Stimulated activated CD4-positive, alpha-beta T cell treated with anti-CD3 and anti-CD28 coated beads, Interleukin-1b, Interleukin-23, amount 100 ng/mL, for 48 hours (primary cell): Measurements from ENCODE around the gene TMEM44.
A peak's percentile ranks its signal among the peaks of the same experiment; 100 is the strongest.

Experiments used
- DNase-seq: peaks from one replicate; pipeline ENCODE4 v3.0.0-alpha.2; 2020

The TMEM44 gene

GRCh38 chr3:194575484-194576210, 57.6 kb downstream of the TMEM44 start:
- no peak for DNase-seq

DNA sequence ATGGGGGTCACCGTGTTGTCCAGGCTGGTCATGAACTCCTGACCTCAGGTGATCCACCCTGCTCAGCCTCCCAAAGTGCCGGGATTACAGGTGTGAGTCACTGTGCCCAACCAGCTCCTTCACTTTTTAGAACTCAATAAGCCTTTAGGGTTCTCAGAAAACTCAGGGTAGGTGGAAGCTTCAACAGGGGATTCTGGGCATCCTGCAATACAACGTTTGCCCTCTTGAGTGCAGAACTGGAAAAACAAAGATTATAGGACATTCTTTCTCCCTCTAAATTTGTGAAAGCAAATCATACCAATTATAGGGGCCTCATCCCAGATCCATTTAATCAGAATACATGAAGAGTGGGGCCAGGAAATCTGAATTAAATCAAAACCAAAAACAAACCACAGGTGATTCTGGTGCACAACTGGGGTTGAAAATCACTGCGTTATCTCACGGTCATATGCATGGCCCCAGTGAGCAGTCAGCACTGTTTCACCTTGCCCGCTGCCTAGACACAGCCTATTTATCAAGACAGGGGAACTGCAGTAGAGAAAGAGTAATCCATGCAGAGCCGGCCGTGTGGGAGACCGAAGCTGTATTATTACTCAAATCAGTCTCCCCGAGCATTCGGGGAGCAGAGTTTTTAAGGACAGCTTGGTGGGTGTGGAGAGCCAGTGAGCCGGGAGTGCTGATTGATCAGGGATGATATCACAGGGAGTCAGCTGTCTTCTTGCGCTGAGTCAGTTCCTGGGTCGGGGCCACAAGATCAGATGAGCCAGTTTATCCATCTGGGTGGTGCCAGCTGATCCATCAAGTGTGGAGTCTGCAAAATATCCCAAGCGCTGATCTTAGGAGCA, 58.4 kb downstream of the TMEM44 start:
- no peak for DNase-seq

DNA sequence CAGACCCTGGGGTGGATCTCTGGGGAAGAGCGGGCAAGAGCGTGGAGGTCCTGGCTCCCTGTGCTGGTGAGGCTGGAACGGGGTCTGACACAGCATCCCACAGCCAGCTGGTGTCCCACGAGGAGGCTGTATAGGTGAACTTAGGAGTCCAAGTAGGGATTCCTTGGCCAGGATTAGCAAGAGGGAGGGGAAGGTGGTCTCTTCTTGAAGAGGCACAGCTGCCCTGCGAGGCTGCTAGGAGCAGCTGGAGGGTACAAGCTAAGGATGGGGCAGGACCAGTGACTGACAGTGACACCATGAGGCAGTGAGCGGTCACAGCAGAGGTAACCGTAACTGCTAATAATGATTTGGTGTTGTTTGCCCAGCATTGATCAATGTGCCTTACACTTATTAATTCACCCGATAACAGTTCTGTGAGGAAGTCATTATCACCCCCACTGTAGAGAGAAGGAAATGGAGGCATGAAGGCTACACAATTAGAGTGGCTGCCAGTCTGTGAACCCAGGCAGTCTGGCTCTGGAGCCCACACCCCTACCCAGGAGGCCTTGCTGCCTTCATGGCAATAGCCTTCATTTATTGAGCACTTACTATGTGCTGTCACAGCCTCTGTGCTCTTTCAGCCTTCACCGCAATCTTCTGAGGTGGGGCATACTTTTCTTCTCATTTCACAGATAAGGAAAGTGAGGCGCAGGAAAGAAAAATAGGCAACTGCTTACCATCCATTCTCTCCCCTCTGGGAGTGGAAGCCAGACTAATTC, 59.4 kb downstream of the TMEM44 start:
- peak; percentile 49 for DNase-seq

DNA sequence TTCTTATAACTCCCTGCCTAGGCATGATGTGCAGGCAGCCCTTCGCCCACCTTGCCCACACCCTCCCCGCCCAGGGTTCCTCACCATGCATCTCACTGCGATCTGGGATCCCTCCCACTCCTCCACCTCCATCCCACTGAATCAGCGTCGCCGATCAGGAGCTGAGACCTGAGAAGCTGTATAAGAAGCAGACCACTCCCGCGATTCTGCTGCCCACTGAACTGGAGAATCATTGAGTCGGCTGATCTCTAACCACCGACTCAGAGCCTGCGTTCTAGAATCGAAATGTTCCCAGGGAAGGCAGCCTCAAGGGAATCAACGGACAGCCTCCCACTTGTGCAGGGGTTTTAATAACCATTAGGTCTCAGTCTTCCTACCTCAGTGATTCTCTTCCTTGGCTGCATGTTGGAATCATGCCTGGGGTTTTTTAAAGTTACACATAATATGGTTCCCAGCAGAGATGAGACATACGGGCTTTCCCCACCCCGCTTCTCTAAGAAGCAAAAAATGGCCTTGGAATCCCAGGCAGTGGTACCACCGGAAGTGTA, 60.2 kb downstream of the TMEM44 start:
- DNase-seq: no peak

DNA sequence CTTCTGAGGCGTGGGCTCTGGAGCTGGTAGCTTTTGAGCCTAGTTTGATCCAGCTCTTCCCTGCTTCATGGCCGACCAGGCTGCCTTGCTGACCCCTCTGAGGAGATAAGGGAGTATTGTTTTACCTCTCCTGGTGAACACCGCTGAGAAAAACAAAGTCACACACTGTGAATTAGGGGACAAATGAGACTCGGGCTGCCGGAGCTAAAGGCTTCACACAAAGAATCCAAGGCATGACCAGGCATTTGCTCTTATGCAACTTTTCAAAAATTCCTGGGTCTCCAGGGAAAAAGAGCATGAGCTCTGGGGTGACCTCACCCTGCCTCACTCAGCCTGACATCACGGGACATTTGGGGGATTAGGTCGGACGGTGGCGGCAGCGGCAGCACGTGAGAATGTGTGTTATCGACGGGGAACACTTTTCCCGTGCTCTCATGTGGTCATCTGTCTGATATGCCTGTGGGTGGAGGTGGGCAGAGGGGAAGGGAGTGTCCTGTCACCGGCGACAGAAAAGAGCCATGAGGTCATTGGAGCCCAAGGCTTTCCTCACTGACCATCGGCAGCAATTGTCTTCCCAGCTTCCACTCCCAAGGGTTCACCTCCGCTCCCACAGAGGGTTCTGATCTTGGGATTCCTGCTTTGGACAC, 61.0 kb downstream of the TMEM44 start:
- DNase-seq: no peak

DNA sequence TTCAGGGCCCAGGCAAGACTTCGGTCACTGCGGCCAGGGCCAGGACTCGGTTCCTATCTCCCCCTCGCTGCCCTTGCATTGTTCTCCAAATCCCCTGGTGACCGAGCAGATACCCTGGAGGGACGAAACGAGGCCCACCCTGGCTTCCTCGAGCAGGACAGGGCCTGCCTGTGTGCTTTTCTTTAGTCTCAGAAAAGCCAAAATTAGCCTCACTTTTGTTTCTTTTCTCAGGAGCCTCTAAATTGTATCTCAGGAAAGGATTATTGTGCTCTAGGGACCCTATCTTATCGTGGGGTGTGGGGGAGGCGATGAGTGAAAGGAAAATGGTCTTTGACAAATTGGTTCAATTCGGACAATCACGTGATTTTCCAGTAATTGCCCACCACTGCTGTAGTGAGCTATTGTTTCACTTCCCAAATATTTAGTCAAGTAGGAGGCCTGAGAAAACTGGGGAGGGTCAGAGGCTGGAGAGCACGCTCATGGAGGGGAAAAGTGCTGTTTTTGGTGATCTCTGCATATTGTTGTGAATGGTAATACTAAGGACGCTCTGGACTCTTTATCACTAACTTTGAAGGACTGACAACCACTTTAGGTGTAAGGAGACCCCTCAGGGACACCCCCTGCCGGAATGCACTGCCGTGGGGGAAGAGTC, 61.6 kb downstream of the TMEM44 start:
- DNase-seq: no peak

DNA sequence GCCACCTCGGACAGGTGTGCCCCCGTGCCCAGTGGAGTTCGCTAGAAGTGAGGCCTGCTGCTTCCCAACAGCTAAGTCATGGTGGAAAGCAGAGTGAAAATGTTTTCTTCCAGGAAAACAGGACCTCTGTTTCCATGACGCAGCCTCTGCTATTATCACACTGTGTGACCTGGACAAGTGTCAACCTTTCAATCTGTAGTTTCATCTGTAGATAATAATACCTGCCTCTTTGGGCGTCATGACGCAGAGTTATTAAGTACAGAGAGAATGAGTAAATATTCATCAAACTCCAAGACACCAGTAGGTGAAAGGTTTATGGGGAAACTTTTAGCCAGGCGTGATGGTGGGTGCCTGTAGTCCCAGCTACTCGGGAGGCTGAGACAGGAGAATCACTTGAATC, 62.3 kb downstream of the TMEM44 start:
- no peak for DNase-seq

- DNase-seq: no peak
These were observed 63.0 kb downstream of the TMEM44 start for GRCh38 chr3:194570235-194570634.

GRCh38 chr3:194569252-194569651, 64.0 kb downstream of the TMEM44 start:
- DNase-seq: no peak

GRCh38 chr3:194565597-194566190, 67.5 kb downstream of the TMEM44 start:
- no peak for DNase-seq

DNA sequence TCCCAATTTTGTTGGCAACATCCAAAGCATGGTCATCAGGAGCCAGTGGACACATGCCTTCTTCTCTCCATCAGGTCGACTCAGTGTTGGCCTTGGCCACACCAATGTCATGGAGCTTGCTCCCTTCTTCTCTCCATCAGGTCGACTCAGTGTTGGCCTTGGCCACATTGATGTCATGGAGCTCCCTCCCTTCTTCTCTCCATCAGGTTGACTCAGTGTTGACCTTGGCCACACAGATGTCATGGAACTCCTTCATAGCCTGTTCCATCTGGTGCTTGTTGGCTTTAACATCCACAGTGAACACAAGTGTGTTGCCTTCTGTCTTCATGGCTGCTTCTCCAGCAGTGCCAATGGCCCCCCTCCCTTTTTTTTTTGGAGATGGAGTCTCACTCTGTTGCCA, 70.2 kb downstream of the TMEM44 start:
- no peak for DNase-seq

DNA sequence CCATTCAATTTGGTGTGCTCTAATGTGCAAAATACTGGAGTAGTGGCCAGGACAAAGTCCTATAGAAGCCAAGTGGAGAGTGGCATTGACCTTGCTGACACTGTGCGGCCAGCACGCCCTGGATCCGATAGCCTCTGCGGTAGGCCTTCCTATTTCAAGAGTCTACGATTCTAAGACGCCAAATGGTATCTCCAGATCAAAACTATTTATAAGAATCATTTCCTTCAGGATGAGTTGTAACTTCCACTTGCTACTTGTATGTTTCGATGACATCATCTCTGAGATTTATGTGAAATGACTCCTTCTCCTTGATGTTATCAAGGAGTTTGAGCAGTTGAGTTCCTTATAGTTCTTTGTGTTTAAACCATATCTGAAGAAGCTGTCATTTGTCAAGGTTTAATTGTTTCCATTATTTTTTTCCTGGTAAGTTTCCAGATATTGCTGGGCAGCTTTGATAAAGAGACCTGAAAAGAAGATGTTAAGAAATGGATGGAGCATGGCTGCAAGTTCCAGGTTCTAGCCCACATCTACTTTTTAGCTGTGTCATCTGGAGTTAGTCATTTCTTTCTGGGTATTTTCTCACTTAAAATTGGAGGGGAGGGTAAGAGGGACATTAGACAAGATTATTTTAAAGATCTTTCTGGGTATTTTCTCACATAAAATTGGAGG, 71.8 kb downstream of the TMEM44 start:
- DNase-seq: no peak

DNA sequence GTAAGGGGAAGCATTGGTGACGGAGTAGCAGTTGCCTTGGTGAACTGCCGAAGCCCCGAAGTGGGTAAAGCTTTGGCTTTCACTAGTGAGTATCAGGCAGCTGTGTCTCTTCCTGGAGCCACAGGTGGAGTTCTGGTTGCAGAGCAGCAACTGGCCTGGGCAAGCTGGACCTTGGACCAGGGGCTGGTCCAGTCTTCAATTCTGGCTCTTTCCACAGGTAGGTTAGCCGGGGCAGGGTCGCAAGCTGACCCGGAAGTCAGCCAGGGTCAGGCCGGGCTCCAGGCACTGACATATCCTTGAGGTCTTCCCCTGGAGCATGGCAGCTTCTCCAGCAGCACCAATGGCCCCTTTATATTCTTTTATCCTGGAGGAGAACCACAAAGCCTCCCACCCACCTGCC, 73.2 kb downstream of the TMEM44 start:
- DNase-seq: no peak

DNA sequence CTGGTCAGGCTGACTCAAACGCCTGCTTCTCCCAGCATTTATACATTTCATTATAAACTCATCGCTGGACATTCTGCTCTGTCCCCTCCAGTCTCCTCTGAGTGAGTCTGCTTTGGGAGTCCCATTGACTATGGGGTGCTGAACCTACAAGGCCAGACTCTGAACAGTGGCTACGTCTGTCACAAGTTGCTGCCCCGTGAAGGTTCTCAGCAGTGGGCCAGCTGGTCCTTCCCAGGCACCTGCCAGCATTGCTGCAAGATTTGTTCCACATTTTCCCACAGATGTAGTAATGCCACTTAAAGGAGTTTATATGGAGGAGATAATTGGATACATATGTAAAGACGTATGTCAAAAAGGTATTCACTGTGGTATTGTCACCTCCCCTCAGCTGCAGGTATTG, 73.7 kb downstream of the TMEM44 start:
- DNase-seq: no peak

GRCh38 chr3:194556086-194557056, 76.8 kb downstream of the TMEM44 start:
- no peak for DNase-seq

DNA sequence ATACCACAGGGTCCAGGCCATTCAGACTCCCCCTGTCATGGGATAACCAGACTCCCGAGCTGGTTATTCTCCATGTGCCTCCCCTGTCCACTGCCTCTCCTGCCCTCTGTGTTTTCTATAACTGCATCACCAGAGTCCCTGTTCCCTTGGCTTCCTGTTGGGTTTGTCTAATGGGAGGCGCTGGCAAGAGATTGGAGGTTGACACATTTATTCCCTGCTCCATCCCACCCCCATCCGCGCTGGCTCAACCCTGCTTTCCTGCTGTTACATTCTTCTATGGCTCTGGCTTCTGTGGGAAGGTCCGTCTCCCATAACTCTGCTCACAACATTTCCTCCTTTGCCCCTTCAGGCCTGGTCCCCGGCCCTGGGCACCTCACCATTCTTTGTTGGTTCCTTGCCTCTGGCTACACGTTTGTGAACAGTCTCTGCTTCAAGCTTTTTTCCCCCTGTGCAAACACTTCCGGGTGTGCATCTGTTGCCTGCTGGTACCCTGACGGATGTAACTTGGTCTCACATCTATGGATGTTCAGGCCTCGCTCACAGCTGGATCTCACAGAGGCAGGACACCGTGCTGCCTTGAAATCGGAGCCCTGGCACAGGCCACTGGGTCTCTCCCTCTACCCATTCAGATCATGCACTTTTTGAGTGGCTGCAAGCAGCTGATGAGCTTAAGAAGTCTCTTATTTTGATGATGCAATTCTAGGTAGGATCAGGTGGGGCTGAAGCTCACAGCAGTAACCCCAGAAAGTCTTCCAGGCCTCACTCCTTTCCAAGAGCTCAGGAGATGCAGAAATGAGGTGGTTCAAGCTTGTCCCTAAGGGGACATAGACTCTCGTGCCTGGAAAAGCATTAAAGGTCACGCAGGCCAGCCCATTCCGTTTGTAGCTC, 77.8 kb downstream of the TMEM44 start:
- no peak for DNase-seq

- DNase-seq: no peak
These were observed 78.6 kb downstream of the TMEM44 start for GRCh38 chr3:194554473-194555123.

DNA sequence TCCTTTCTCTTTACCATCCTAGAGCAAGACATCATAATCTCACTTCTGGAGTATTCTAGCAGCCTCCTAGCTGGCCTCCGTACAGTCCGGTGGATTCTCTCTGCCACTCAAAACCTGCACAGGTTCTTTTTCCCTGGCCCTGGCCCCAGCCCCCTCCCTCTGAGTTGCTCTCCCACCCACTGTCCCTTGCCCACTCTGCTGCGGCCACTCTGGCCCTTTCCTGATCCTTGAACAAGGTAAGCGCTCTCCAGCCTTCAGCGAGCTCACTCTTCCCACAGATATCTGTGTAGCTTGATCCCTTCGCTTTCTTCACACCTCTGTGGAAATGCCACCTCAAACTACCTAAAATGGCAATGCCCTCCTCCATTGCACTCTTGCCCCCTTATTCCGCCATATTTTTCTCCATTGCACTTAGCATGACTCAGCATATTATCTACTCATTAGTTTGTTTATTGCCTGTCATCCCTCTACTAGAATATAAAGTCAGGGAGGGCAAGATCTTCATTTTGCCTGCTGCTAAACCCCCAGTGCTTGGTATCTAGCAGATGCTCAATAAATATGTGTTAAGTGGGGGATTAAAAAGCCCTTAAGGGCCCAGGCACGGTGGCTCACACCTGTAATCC, 80.8 kb downstream of the TMEM44 start:
- no peak for DNase-seq
